Retinal pigment epithelial cell (primary cell): ENCODE measurements around the gene TMEM131.
"Not testable (repeated sequence)": the region's sequence is repeated elsewhere in the genome, so short reads cannot be mapped to it uniquely, and the experiment has no call there.

Source experiments
- DNase-seq: peaks from one replicate; pipeline ENCODE4 v3.0.0-alpha.2; 2010; ENCODE audit warnings: low read depth
- H3K4me3 ChIP-seq: 2 replicates; pipeline ENCODE4 v1.5.1; 2011; ENCODE audit warnings: mild to moderate bottlenecking, low read length, control low read depth, moderate library complexity
- TF ChIP-seq, protein P1 (sequence below): conservative IDR thresholded peaks from 2 replicates; pipeline ENCODE4 v1.5.1; 2011; ENCODE audit warnings: low read depth, low read length, control low read depth, inconsistent platforms

TMEM131 gene

DNA sequence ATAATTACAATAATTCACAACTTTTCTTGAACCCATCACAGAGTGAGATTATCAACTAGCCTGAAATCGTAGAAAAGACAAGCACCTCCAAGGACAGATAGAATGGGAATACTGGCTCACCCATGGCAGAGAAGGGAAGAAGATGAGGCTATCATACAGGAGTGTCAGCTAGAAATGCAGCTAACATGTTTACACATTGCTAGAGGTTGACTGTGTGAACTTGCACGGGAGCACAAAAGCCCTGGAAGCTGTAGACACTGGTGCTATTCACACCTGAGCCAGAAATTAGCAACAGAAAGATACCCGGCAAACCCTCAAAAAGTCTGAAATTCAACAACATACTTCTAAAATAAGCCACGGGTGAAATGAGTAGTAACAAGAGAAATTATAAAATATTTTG is 150.6 kb downstream of the TMEM131 start:
- DNase-seq, result no peak
- TF ChIP-seq, protein P1, sequence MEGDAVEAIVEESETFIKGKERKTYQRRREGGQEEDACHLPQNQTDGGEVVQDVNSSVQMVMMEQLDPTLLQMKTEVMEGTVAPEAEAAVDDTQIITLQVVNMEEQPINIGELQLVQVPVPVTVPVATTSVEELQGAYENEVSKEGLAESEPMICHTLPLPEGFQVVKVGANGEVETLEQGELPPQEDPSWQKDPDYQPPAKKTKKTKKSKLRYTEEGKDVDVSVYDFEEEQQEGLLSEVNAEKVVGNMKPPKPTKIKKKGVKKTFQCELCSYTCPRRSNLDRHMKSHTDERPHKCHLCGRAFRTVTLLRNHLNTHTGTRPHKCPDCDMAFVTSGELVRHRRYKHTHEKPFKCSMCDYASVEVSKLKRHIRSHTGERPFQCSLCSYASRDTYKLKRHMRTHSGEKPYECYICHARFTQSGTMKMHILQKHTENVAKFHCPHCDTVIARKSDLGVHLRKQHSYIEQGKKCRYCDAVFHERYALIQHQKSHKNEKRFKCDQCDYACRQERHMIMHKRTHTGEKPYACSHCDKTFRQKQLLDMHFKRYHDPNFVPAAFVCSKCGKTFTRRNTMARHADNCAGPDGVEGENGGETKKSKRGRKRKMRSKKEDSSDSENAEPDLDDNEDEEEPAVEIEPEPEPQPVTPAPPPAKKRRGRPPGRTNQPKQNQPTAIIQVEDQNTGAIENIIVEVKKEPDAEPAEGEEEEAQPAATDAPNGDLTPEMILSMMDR, result no peak
- no peak overlapping the region for H3K4me3 ChIP-seq

DNA sequence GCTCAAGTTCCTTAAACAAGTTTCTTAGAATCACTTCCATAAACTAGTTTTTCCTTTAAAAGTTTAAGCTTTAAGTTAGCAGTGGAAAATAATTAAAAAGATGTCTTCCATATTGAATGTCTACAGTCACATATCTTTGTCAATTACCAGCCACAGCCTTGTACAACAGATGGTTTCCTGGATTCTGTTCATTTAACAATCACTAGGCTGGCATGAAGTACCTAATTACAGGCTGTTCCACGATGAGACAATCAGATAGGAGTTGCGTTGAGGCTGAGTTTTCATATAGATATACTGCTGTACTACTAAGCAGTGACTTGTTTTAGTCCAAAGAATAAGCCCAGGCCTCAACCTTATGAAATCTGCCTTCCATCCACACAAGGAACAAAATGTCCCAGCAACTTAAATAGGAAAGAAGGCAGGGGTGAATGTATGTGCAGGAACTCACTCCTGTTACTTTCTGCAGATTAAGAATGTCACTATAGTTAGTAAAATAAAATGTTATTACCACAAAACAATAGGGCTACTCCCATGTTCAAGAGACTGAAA is 151.4 kb downstream of the TMEM131 start:
- TF ChIP-seq, protein P1, result no peak
- DNase-seq, result no peak
- H3K4me3 ChIP-seq, result no peak overlapping the region

DNA sequence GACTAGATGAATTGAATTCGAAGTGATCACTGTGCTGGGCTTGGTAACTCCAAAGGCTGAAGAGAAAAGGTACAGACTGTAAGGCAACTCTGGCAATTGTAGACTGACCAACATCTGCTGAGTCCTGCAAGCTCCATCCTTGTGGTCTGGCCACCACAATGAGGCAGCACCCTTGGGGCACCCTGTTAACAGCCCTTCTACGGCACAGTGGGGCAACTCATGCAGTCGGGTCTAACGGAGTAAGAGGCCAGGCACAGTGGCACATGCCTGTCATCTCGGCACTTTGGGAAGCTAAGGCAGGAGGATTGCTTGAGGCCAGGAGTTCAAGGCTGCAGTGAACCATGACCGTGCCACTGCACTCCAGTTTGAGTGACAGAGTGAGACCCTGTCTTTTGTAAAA is 155.6 kb downstream of the TMEM131 start:
- TF ChIP-seq, protein P1, result no peak
- H3K4me3 ChIP-seq, result no peak overlapping the region
- DNase-seq, result no peak

DNA sequence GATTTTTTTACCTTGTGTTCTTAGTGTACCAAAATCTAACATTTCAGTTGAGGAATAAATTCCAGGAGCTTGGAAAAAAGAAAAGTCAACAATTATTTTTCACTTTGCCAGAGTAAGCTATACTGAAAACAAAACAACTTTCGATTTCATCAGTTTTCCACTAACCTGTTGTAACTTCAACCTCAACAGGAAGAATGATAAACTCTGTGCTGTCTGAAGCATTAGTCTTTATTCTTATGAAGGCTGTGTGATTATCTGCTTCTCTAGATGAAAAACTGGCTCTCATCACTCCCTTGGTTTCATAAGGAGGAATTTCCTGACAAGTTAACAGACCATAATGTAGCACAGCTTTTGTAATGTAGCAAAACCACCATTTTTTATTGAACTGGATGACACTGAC is 161.1 kb downstream of the TMEM131 start:
- TF ChIP-seq, protein P1, result no peak
- no peak for DNase-seq

DNA sequence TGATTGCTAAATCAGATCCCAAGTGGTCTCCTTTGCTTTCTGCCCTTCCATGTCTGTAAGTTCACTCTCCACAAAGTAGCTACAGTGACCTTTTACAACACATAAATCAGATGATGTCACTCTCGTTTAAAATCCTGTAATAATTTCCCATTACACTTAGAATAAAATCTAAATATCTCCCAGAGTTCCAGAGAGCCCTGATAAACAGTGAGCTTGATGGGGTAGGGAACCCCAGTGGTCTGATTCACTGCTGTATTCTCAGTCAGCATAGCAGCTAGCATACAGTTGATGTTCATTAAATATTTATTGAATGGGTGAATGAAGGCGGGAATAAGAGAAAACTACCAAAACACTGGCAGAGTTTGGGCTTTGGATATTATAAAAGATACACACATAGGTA is 164.6 kb downstream of the TMEM131 start:
- no peak overlapping the region for H3K4me3 ChIP-seq
- TF ChIP-seq, protein P1, result no peak
- no peak for DNase-seq

More for the DNA sequence above, 161.1 kb downstream of the TMEM131 start:
- no peak overlapping the region for H3K4me3 ChIP-seq

DNA sequence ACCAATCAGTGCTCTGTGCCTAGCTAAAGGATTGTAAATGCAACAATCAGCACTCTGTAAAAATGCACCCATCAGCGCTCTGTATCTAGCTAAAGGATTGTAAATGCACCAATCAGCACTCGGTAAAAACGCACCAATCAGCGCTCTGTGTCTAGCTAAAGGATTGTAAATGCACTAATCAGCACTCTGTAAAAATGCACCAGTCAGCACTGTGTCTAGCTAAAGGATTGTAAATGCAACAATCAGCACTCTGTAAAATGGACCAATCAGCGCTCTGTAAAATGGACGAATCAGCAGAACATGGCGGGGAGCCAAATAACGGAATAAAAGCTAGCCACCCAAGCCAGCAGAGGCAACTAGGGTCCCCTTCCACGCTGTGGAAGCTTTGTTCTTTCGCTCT is 166.5 kb downstream of the TMEM131 start:
- H3K4me3 ChIP-seq, DNase-seq: not testable (repeated sequence)

DNA sequence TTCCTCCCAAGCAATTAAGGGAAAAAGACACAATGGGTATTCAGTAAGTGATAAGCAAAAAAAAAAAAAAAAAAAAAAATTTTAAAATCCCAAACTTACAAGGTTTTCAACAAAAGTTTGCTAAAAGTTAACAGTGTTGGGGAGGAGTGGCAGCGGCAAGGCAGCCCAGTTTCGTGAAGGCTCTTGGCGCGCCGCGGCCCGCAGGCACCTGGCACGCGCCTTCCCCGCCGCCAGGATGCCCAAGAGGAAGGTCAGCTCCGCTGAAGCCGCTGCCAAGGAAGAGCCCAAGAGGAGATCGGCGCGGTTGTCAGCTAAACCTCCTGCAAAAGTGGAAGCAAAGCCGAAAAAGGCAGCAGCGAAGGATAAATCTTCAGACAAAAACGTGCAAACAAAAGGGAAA is 168.7 kb downstream of the TMEM131 start:
- DNase-seq, H3K4me3 ChIP-seq: not testable (repeated sequence)

DNA sequence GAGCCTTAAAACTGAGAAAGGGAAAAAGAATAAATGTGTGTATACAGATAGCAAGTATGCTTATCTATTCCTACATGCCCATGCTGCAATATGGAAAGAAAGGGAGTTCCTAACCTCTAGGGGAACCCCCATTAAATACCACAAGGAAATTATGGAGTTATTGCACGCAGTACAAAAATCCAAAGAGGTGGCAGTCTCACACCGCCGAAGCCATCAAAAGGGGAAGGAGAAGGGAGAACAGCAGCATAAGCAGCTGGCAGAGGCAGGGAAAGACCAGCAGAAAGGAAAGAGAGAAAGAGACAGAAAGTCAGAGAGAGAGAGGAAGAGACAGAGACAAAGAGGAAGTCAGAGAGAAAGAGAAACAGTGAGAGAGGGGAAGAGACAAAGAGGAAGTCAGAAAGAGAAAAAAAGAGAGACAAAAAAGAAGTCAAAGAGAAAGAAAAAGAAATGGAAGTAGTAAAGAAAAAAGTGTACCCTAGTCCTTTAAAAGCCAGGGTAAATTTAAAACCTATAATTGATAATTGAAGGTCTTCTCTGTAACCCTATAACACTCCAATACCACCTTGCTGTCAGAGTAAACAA is 169.4 kb downstream of the TMEM131 start:
- DNase-seq, H3K4me3 ChIP-seq: not testable (repeated sequence)

DNA sequence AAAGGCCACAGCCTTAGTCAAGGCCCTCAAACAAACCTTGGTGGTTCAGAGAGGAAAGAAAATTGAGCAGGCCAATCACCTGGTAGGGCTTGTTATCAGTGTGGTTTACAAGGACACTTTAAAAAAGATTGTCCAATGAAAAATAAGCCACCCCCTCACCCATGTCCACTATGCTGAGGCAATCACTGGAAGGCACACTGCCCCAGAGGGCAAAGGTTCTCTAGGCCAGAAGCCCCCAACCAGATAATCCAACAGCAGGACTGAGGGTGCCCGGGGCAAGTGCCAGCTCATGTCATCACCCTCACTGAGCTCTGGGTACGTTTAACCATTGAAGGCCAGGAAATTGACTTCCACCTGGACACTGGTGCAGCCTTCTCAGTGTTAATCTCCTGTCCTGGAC is 171.7 kb downstream of the TMEM131 start:
- not testable (repeated sequence) for H3K4me3 ChIP-seq, DNase-seq

DNA sequence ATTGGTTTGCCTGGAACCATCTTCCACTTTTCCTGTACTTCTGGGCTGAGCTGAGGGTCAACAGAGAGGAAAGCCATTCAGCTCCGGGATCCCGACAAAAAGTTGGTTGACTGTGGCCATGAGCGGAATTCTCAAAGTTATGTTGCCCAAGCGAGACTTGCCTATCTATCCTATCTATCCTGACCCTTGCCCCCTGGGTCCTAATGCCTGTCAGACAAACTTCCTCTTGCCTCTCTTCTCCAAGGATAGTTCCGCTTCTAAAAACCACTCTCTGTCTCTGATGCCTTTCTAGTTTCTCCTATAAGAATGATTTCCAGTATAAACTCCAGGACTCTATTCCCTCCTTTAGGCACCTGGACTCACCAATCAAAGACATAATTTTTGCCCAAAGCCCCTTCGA is 173.9 kb downstream of the TMEM131 start:
- H3K4me3 ChIP-seq, DNase-seq: not testable (repeated sequence)
